Measurements from ENCODE around the gene DFFA.
"Not testable (repeated sequence)": the region's sequence is repeated elsewhere in the genome, so short reads cannot be mapped to it uniquely, and the experiment has no call there.

Gene DFFA

GRCh38 chr1:10457462-10457861 is 14.9 kb downstream of the DFFA start:
- DNase-seq = not testable (repeated sequence)

DNA sequence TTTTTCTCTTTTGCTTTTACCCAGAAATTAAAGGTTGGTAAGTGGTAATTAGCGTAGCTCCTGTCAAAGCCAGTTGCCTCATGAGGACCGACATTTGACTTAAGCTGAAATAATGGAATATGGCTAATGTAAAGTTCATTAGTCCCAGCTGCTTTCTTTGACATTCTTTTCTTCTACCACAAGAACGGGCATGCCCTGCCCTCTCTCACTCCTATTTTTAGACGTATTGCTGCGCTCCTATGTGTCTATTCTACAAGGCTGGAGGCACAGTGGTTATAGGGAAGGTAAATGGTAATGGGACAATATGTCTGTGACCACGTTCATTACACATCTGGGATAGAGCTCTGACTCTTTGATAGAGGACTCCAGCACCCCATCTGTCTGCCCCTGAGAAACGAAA is 15.7 kb downstream of the DFFA start:
- no peak for DNase-seq

- DNase-seq = no peak
These were observed 16.3 kb downstream of the DFFA start for GRCh38 chr1:10456048-10456447.

DNA sequence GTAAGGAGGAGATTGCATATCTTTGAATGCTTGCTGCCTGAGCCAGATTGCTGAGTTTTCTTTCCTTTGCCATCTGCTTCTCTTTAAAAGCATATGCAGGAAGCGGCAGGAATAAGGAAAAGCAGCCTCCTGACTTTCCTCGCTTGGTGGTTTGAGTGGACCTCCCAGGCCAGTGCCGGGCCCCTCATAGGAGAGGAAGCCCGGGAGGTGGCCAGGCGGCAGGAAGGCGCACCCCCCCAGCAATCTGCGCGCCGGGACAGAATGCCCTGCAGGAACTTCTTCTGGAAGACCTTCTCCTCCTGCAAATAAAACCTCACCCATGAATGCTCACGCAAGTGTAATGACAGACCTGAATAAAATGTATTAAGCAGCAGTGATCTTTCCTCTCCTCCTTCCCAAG is 21.0 kb downstream of the DFFA start:
- no peak for DNase-seq

DNA sequence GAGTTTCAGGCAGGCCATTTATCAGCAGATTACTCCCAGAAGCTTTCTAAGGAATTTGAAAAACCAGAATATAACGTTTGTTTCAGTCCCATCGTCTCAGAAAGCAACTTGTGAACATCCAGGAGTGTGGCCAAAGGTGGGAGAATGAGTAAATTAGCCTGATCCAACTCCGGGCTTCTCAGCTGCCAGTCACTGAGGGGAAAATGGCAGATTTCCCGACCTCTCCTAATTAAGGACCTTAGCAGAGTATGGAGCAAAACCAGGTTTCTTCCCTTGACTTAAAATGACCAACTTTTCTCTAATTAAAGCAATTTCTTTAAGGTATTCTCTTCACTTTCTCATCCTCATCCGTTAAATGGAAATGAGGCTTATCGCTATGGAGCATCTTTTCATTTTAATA is 21.5 kb downstream of the DFFA start:
- DNase-seq = no peak

DNA sequence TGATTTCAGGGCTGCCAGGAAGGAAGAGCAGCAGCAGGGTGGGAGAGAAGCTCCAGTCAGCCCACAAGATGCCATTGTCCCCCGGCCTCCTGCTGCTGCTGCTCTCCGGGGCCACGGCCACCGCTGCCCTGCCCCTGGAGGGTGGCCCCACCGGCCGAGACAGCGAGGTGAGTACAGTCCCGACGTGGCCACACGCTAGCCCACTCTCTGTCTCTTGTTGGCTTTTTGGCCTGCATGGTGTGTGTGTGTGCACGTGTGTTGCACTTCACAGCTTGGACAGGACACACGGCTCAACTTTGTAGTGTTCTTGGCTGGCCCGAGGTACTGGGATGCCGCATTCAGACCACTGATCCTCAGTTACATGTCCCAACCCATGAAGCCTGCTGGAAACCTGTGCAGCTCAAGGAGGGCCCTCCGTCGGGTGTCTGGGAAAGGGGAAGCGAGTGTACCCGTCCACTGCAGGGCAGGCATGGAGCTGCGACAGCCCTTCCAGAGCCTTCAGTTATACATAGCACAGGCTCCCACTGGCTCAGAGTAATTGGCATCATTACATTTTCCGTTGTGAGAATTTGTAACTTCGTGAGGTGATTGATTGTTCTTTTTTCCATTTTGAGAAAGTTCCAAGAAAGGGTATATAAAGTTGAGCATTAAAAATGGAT is 22.0 kb downstream of the DFFA start:
- no peak for DNase-seq

DNA sequence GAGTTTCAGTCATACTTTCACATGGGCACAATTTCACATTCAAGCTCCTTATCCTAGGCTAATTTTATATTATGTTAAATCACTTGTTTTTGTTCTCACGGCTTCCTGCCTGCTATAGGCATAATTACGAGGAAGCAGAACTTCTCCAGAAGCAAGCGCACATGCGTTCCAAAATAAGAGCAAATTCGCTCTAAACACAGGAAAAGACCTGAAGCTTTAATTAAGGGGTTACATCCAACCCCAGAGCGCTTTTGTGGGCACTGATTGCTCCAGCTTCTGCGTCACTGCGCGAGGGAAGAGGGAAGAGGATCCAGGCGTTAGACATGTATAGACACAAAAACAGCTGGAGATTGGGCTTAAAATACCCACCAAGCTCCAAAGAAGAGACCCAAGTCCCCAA is 22.6 kb downstream of the DFFA start, which contains the start of gene CORT:
TSS of gene CORT (plus strand) at position 281 of the 400 bp plus-strand sequence. CDS start 193 bp downstream, outside the sequence.
- no peak for DNase-seq

- DNase-seq = no peak
These were observed 25.4 kb downstream of the DFFA start for GRCh38 chr1:10446790-10447422.

DNA sequence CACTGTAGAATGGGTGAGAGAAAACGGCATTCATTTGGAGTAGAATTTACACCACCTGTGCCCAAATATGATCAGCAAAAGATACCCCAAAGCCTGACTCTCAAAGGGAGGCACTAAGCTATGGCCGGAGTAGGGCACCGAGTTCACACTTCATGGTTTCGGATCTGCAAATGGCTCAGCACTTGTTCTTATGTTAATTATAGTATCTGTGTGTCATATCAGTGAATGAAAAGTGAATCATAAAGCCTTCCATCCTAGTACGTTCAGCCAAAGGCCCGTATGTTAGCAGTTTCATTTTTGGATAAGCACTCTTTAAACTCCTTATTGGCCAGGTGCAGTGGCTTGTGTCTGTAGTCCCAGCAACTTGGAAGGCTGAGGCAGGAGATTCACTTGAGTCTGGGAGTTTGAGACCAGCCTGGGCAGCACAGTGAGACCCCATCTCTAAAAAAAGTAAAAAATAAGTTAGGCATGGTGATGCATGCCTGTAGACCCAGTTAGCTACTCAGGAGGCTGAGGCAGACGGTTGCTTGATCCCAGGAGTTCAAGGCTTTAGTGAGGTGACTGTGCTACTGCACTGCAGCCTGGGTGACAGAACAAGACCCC is 27.4 kb downstream of the DFFA start:
- DNase-seq = no peak

DNA sequence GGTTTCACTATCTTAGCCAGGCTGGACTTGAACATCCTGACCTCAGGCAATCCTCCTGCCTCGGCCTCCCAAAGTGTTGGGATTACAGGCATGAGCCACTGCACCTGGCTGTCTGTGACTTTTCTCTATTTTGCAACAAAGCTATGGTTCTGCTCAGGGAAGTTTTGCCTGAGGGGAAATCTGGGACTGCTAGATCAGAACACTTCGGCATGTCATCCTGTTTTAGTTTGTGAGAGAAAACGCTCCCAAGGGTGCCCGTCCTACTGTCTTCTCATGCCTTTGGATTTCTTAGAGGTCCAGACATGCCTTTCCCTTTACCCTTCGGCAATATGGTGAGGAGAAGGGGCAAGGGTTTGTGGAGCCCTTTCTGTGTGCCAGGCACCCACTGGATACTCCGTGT is 28.1 kb downstream of the DFFA start:
- DNase-seq = no peak

GRCh38 chr1:10440794-10441193 is 31.5 kb downstream of the DFFA start:
- no peak for DNase-seq

DNA sequence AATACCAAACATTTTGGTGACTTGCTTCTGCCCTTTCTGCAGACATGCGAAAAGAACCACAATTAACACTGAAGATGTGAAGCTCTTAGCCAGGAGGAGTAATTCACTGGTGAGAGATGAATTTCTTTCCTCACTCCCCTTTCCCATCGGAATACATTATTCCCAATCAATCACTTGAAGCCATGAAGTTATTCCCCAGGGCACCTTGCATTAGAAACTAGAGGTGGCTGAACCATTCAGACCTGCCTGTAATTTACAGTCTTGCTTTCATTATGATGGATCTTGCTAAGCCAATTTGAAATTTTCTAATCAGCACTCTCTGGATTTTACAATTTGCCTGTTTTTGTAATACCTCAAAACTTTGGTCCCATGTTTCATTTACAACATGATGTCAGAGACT is 32.0 kb downstream of the DFFA start:
- DNase-seq = no peak

DNA sequence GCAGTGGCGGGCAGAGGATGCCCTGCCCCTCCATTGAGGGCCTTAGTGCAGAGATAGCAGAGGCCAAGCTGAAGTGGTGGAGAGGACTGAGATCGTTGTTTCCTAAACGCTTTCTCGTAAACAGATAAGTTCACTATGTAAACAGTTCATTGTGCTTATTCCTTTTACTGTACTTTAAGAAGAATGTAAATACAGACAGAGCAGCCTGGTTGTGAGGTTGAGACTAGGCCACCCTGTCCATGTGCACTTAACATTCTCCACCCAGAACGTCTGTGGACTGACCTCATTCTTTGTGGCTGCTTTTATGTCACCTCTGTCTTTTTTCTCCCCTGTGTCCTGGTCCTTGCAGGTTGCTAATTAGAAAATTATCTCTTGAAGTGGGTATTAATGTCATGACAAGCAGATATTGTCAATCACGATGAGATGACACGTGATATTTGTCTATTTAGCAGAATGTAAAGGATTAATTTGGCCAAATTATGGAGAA is 33.6 kb downstream of the DFFA start:
- DNase-seq = no peak

DNA sequence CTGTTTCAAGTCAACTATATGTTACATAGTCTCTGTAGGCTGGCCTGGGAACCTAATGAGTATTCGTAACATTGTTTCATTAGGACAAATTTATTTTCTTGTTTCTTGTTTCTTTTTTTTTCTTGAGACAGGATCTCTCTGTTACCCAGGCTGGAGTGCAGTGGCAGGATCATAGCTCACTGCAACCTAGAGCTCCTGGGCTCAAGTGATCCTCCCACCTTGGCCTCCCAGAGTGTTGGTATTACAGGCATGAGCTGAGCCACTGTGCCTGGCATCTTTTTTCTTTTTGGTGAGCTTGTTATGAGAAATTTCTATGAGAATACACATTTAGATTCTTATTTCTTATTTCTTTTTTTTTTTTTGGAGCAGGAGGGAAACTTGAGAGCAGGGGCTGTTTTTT is 35.3 kb downstream of the DFFA start:
- no peak for DNase-seq

DNA sequence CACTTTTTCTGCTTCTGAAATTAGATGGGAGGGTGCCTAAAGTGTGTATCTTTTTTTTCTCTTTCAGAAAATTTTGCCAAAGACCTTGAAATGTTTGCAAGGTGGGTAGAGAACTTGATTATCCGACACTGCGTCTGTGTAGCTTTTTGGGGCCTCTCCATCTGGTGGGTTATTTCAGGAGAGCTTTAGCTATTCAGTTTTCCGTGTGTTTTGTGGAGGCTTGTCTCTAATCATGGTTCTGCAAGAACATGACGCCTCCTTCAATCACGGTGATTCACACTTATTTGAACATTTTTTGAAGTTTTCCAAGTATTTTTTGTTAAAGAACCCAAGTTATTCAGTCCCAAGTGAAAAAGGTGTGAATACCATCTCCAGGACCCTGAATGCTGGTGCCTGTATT is 37.7 kb downstream of the DFFA start:
- no peak for DNase-seq

DNA sequence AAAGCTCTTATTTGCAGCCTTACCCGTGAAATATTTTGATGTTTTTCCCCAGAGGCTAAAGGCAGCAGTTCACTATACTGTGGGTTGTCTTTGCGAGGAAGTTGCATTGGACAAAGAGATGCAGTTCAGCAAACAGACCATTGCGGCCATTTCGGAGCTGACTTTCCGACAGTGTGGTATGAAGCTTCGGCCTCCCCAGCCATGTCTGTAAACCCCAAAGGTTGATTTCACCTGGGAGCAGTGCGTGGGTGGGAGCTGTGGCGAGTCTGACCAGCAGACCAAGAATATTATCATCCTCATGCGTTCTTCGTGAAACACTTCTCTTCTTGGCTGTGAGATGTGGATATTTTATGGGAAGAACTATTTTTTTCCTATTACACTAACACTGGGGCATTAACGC is 38.5 kb downstream of the DFFA start:
- DNase-seq = no peak

DNA sequence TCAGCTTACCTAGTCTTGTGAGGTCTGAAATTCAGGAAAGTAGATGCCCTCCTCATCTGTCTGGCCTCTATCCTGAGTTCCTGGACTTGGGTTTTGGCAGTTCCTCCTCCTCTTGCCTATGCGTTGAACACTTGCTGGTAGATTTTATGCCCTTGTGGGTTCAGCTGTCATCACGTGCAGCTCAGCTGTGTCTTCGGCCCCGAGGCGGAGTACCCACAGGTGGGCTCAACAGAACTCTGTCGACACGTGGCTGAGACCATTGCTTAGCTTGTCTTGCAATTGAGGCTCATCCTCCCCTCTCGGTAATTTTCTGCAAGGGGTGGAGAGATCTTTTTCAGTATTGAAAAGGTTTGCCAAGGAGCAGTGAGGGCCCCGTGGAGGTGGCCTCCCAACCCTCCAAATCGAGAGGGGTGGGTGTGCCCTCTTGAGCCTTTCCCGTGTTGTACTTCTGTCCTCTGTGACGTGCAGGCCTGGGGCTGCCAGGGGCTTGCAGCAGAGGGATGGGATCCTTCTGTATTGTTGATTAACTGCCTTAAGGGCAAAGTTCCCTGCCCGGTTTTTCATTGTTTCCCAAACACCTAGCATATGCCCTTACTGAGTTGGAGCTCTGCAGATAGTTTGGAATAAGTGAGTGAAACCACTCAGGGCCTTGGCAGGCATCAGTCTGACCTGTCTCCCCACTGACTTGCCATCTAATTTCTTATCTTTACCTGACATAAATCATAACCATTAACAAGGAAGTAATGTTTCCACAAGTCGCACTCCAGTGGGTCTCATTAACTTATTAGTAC is 39.2 kb downstream of the DFFA start:
- DNase-seq = no peak

GRCh38 chr1:10431070-10431730 is 41.1 kb downstream of the DFFA start:
- no peak for DNase-seq

DNA sequence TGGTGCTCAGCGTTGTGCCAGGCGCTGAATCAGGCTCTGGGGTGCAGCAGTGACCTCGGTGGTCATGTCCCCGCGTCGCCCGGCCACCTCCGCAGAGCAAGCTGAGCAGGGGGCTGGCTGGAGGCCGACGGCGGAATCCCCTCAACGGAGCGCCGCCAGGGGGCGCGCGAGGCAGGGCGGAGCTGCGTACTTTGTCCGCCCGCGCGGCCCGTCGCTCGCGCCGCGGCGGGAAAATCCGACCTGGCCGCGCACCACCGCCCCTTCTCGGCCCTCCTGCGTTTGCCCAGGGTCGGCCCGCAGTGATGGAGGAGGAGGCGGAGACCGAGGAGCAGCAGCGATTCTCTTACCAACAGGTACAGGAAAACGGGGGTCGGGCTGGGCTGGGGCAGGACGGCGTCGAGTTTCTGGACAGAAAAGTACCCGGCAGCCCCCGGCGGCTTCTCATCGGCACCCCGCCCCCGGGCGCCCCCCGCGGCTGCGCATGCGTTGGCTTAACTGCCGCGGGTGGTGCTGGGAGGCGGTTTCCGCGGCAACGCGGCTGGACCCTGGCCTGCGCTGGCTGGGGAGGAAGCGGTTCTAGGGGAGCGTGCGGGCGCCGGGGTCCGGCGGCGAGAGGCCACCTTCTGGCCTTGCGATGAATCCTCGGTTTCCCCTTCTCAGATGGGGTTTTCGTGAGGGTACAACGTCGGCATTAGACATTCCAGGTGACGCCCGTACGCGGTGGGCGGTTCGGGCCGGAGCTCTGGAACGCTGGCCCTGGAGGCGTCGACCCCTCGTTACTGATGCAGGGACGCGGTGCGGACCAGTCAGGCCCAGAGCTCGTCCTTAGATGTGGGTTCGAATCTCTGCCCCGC is 41.9 kb downstream of the DFFA start, which contains the start of gene CENPS:
TSS of gene CENPS (plus strand) at position 218 of the 854 bp plus-strand sequence. CDS start at position 303, 85 bp downstream.
- peak; percentile 89 for DNase-seq

GRCh38 chr1:10429868-10430215 is 42.5 kb downstream of the DFFA start:
- DNase-seq = no peak

- DNase-seq = no peak
These were observed 43.3 kb downstream of the DFFA start for GRCh38 chr1:10428984-10429383.

DNA sequence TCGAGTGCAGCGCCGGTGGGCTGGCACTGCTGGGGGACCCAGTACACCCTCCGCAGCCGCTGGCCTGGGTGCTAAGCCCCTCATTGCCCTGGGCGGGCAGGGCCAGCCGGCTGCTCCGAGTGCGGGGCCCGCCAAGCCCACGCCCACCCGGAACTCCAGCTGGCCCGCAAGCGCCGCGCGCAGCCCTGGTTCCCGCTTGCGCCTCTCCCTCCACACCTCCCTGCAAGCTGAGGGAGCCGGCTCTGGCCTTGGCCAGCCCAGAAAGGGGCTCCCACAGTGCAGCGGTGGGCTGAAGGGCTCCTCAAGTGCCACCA is 45.8 kb downstream of the DFFA start:
- DNase-seq = not testable (repeated sequence)
